OCI-LY7 (cell line): ENCODE measurements around the gene CRB2. TPM values are rescaled to one million over a fixed set of nuclear protein-coding genes. Genes with fewer than 3 reads are reported as not detected.

Source experiments
- BruUV-seq: library from RNA; stranded (reverse); fragments of 400-500 nt; replicated peaks from 2 replicates; lab custom pipeline; 2021; lab: Mats Ljungman, UMichigan
- CTCF ChIA-PET: fragments of 300-600 bp; sonication (Branson Sonifier 250); formaldehyde crosslinking; loops from one replicate; lab custom pipeline; 2022; ENCODE audit warnings: antibody characterized with exemption; ENCODE audit not compliant: unreplicated experiment; lab: Charles Lee
- POLR2A ChIA-PET: fragments of 300-600 bp; sonication (Branson Sonifier 250); formaldehyde crosslinking; loops from one replicate; lab custom pipeline; 2022; ENCODE audit warnings: antibody characterized with exemption; lab: Charles Lee
- DNase-seq: peaks from one replicate; pipeline ENCODE4 v3.0.0-alpha.2; 2015; ENCODE audit warnings: low spot score
- H2AFZ ChIP-seq: fragments of 200-600 bp; sonication (generic), shearing (Covaris generic); 2 replicates; pipeline ENCODE4 v1.6.1; 2014; ENCODE audit warnings: mild to moderate bottlenecking, antibody characterized with exemption, low read length, moderate library complexity
- H3K27ac ChIP-seq: fragments of 200-600 bp; sonication (generic); 2 replicates; pipeline ENCODE4 v1.5.1; 2014; ENCODE audit warnings: mixed run types, low read depth, mild to moderate bottlenecking, moderate library complexity, low read length, inconsistent platforms; ENCODE audit not compliant: poor library complexity, severe bottlenecking
- H3K36me3 ChIP-seq: fragments of 200-600 bp; sonication (generic); 2 replicates; pipeline ENCODE4 v1.6.1; 2014; ENCODE audit warnings: mild to moderate bottlenecking, antibody characterized with exemption, low read length, moderate library complexity, mixed read lengths; ENCODE audit not compliant: insufficient read depth
- H3K4me1 ChIP-seq: fragments of 200-600 bp; sonication (generic); 2 replicates; pipeline ENCODE4 v1.5.1; 2014; ENCODE audit warnings: mild to moderate bottlenecking, low read length; ENCODE audit not compliant: insufficient read depth, poor library complexity, severe bottlenecking
- H3K4me2 ChIP-seq: fragments of 200-600 bp; sonication (generic); 2 replicates; pipeline ENCODE4 v1.6.1; 2014; ENCODE audit warnings: mild to moderate bottlenecking, low read length
- H3K4me3 ChIP-seq: fragments of 200-600 bp; sonication (generic); 2 replicates; pipeline ENCODE4 v1.5.1; 2014; ENCODE audit warnings: mild to moderate bottlenecking, low read depth, low read length; ENCODE audit not compliant: poor library complexity, severe bottlenecking
- H3K79me2 ChIP-seq: fragments of 200-600 bp; sonication (generic); 2 replicates; pipeline ENCODE4 v1.6.1; 2016; ENCODE audit warnings: low read depth, mild to moderate bottlenecking, low read length, moderate library complexity, mixed read lengths; ENCODE audit not compliant: insufficient read depth
- H3K9me2 ChIP-seq: fragments of 200-600 bp; sonication (generic); 2 replicates; pipeline ENCODE4 v1.6.1; 2016; ENCODE audit warnings: mild to moderate bottlenecking, low read length, mixed read lengths; ENCODE audit not compliant: insufficient read depth
- H3K9me3 ChIP-seq: fragments of 200-600 bp; sonication (generic); 2 replicates; pipeline ENCODE4 v1.6.1; 2014; ENCODE audit warnings: mild to moderate bottlenecking, mixed run types, low read length, mixed read lengths
- H4K20me1 ChIP-seq: fragments of 200-600 bp; sonication (generic); 2 replicates; pipeline ENCODE4 v1.6.1; 2014; ENCODE audit warnings: mild to moderate bottlenecking, antibody characterized with exemption, low read length, moderate library complexity, mixed read lengths; ENCODE audit not compliant: insufficient read depth
- EZH2phosphoT487 ChIP-seq: fragments of 200-600 bp; sonication (generic); IDR thresholded peaks from 2 replicates; pipeline ENCODE4 v1.6.1; 2018; ENCODE audit warnings: low read depth, borderline replicate concordance, mild to moderate bottlenecking, mixed run types, antibody characterized with exemption, low read length, moderate library complexity, mixed read lengths
- intact Hi-C: fragments of 100-400 bp; cut with micrococcal nuclease; formaldehyde crosslinking; loops from one replicate; pipeline ENCODE4 v1.10.0; 2022; ENCODE audit not compliant: unreplicated experiment
- total RNA-seq, 2 experiments: library from RNA; depleted of rRNA in 1 of 2; stranded (reverse); fragments of >200 nt in 1 of 2; shearing (Covaris generic) in 1 of 2; gene quantifications; 2 replicates each; pipeline ENCODE4 v1.2.3, GENCODE V29; 2014 to 2022
- TF ChIP-seq, protein P1 (sequence below): fragments of 200-600 bp; sonication (generic); conservative IDR thresholded peaks from 2 replicates; pipeline ENCODE4 v1.5.1; 2014; ENCODE audit warnings: mild to moderate bottlenecking, antibody characterized with exemption, low read length, moderate library complexity, mixed read lengths

The CRB2 gene
- total RNA-seq, 2 experiments from 2014 or later, result 1.6 to 3.4 TPM

DNA sequence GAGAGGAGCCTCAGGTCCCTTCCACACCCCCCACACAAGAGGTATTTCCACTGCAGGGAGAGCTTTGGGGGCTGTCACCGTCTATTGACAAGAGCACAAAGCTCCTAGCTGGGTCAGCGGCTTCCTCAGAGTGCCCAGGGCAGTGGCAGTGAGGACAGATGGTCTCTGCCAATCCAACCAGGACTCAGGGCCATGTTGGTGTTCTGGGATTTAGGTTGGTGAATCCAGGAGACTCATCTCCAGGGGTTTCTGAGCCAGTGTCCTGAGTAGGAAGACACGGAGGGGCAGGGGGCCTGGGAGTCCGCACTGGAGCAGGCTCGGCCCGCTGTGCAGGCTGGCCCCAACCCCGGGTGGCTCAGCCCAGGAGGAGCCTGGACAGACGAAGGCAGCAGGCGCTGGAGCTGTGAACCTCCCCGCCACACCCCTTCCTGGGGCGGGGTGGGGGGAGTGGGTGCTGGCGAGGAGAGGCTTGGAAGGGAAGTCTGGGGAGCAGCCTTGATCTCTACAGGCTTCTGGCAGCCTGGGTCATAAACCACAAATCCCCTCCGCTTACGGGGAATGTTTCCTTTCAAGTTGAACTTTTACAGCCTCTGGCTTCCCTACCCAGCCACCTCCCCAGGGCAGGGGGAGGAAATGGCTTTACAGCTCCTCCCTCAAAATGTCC, 19.6 kb downstream of the CRB2 start:
- no peak overlapping the region for H3K27ac ChIP-seq
- no peak for TF ChIP-seq EZH2phosphoT487
- TF ChIP-seq, protein P1, sequence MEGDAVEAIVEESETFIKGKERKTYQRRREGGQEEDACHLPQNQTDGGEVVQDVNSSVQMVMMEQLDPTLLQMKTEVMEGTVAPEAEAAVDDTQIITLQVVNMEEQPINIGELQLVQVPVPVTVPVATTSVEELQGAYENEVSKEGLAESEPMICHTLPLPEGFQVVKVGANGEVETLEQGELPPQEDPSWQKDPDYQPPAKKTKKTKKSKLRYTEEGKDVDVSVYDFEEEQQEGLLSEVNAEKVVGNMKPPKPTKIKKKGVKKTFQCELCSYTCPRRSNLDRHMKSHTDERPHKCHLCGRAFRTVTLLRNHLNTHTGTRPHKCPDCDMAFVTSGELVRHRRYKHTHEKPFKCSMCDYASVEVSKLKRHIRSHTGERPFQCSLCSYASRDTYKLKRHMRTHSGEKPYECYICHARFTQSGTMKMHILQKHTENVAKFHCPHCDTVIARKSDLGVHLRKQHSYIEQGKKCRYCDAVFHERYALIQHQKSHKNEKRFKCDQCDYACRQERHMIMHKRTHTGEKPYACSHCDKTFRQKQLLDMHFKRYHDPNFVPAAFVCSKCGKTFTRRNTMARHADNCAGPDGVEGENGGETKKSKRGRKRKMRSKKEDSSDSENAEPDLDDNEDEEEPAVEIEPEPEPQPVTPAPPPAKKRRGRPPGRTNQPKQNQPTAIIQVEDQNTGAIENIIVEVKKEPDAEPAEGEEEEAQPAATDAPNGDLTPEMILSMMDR, result no peak
- POLR2A ChIA-PET, result no interaction called here

GRCh38 chr9:123376218-123377071, 20.4 kb downstream of the CRB2 start:
- Histone ChIP-seq H3K27ac (no peak overlapping the region), H3K4me1 (no peaks in the 10 kb centered on the region), H3K4me3 (no peak overlapping the region), H3K36me3 (no peaks in the 10 kb centered on the region), H4K20me1 (no peaks in the 10 kb centered on the region), H2AFZ (no peak overlapping the region), H3K9me2 (no peaks in the 10 kb centered on the region), H3K79me2 (no peaks in the 10 kb centered on the region), H3K4me2 (no peak overlapping the region), H3K9me3 (no peaks in the 10 kb centered on the region)
- intact Hi-C loops, result no loop called here
- CTCF ChIA-PET, result no interaction called here
- DNase-seq, result no peak
- no peak for TF ChIP-seq EZH2phosphoT487
- TF ChIP-seq, protein P1, result no peak
- POLR2A ChIA-PET, result no interaction called here
- BruUV-seq, result no TSS peak

More for the DNA sequence above, 19.6 kb downstream of the CRB2 start:
- CTCF ChIA-PET, result no interaction called here
- no peak overlapping the region for H3K4me3 ChIP-seq
- no peak for DNase-seq
- BruUV-seq, result no TSS peak
- no peaks in the 10 kb centered on the region for H3K4me1 ChIP-seq
- no peaks in the 10 kb centered on the region for H3K79me2 ChIP-seq
- no peak overlapping the region for H3K4me2 ChIP-seq
- no peaks in the 10 kb centered on the region for H3K9me3 ChIP-seq
- no peak overlapping the region for H2AFZ ChIP-seq
- intact Hi-C loops, result no loop called here
- H3K36me3 ChIP-seq, result no peaks in the 10 kb centered on the region
- H4K20me1 ChIP-seq, result no peaks in the 10 kb centered on the region
- H3K9me2 ChIP-seq, result no peaks in the 10 kb centered on the region
